SK-N-SH treated with all-trans-retinoic acid at 6 μM for 48 hours (cell line): ENCODE data around the gene SLC35F5.

ENCODE experiments used
- ATAC-seq: fragments of 200-7000 bp; cut with Tn5 transposase; 3 replicates; pipeline ENCODE4 v1.9.1; 2020; ENCODE audit warnings: mild to moderate bottlenecking, moderate library complexity
- ARNTL ChIP-seq: fragments of 450-650 bp; formaldehyde crosslinking; IDR thresholded peaks from 2 replicates; pipeline ENCODE4 v1.5.0; 2020; ENCODE audit warnings: low read depth, mild to moderate bottlenecking, moderate library complexity, borderline replicate concordance
- CREB5 ChIP-seq: fragments of 250-450 bp; sonication (Bioruptor Pico); IDR thresholded peaks from 2 replicates; pipeline ENCODE4 v1.5.1; 2020; ENCODE audit warnings: low read depth, mild to moderate bottlenecking, moderate library complexity
- CSDC2 ChIP-seq: fragments of 250-450 bp; sonication (Bioruptor Pico); IDR thresholded peaks from 2 replicates; pipeline ENCODE4 v1.5.0; 2020; ENCODE audit warnings: mild to moderate bottlenecking, moderate library complexity
- CSRNP3 ChIP-seq: fragments of 250-450 bp; sonication (Bioruptor Pico); IDR thresholded peaks from 2 replicates; pipeline ENCODE4 v1.5.1; 2021; ENCODE audit warnings: mild to moderate bottlenecking, moderate library complexity
- ESRRG ChIP-seq: fragments of 250-450 bp; sonication (Bioruptor Pico); IDR thresholded peaks from 2 replicates; pipeline ENCODE4 v1.6.1; 2021; ENCODE audit warnings: mild to moderate bottlenecking
- GLIS3 ChIP-seq: fragments of 250-450 bp; sonication (Bioruptor Pico); IDR thresholded peaks from 2 replicates; pipeline ENCODE4 v1.5.0; 2020; ENCODE audit warnings: mild to moderate bottlenecking, moderate library complexity
- PATZ1 ChIP-seq: fragments of 250-450 bp; sonication (Bioruptor Pico); IDR thresholded peaks from 2 replicates; pipeline ENCODE4 v1.8.0; 2020; ENCODE audit warnings: mild to moderate bottlenecking, moderate library complexity, borderline replicate concordance
- POU6F1 ChIP-seq: fragments of 250-450 bp; sonication (Bioruptor Pico); IDR thresholded peaks from 2 replicates; pipeline ENCODE4 v1.8.0; 2021; ENCODE audit warnings: low read depth, mild to moderate bottlenecking, moderate library complexity, borderline replicate concordance
- PPARA ChIP-seq: fragments of 250-450 bp; sonication (Bioruptor Pico); IDR thresholded peaks from 2 replicates; pipeline ENCODE4 v1.5.0; 2020; ENCODE audit warnings: mild to moderate bottlenecking, borderline replicate concordance
- RARB ChIP-seq: fragments of 250-450 bp; sonication (Bioruptor Pico); IDR thresholded peaks from 2 replicates; pipeline ENCODE4 v1.8.0; 2021; ENCODE audit warnings: mild to moderate bottlenecking, moderate library complexity
- SNAI2 ChIP-seq: fragments of 250-450 bp; sonication (Bioruptor Pico); IDR thresholded peaks from 2 replicates; pipeline ENCODE4 v1.5.0; 2020; ENCODE audit warnings: mild to moderate bottlenecking, moderate library complexity
- TCF4 ChIP-seq: fragments of 250-450 bp; sonication (Bioruptor Pico); IDR thresholded peaks from 2 replicates; pipeline ENCODE4 v1.8.0; 2021; ENCODE audit warnings: mild to moderate bottlenecking, moderate library complexity, borderline replicate concordance
- TOX ChIP-seq: fragments of 250-450 bp; sonication (Bioruptor Pico); IDR thresholded peaks from 2 replicates; pipeline ENCODE4 v1.8.0; 2021; ENCODE audit warnings: mild to moderate bottlenecking, moderate library complexity, borderline replicate concordance
- ZC3H10 ChIP-seq: fragments of 250-450 bp; sonication (Bioruptor Pico); IDR thresholded peaks from 2 replicates; pipeline ENCODE4 v1.5.1; 2021; ENCODE audit warnings: mild to moderate bottlenecking, moderate library complexity
- ZFP3 ChIP-seq: fragments of 250-450 bp; sonication (Bioruptor Pico); IDR thresholded peaks from 2 replicates; pipeline ENCODE4 v1.5.0; 2020; ENCODE audit warnings: mild to moderate bottlenecking, moderate library complexity
- ZFP30 ChIP-seq: fragments of 450-650 bp; formaldehyde crosslinking; IDR thresholded peaks from 2 replicates; pipeline ENCODE4 v1.5.0; 2022; ENCODE audit warnings: mild to moderate bottlenecking, moderate library complexity
- ZNF565 ChIP-seq: fragments of 450-650 bp; formaldehyde crosslinking; conservative IDR thresholded peaks from 2 replicates; pipeline ENCODE4 v1.5.0; 2020; ENCODE audit warnings: low read depth, mild to moderate bottlenecking, moderate library complexity
- ZNF8 ChIP-seq: fragments of 450-650 bp; formaldehyde crosslinking; IDR thresholded peaks from 2 replicates; pipeline ENCODE4 v1.5.0; 2020; ENCODE audit warnings: mild to moderate bottlenecking, moderate library complexity
- TF ChIP-seq, protein P1 (sequence below): fragments of 250-450 bp; sonication (Bioruptor Pico); IDR thresholded peaks from 2 replicates; pipeline ENCODE4 v1.5.0; 2020; ENCODE audit warnings: mild to moderate bottlenecking, moderate library complexity

Gene SLC35F5

DNA sequence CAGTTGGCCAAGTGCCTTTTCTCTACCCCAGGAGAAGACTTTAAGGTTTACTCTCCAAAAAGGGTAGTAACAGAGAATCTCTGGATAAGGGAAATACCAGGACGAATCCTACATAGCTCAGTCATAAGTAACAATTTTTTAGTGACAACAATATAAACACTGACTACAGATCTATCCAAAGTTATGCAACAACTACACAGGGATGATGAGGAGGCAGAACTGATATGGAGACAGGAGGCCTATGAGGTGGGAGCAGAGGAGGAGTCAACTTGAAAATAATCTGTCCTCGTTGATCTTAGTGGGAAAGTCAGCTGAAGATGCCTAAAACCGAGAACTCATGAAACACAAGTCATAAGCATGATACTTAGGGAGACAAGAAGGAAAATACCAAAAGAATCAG is 40.2 kb downstream of the SLC35F5 start:
- TF ChIP-seq TCF4 = no peak
- no peak for TF ChIP-seq CSRNP3
- no peak for TF ChIP-seq SNAI2
- TF ChIP-seq PATZ1 = no peak
- no peak for TF ChIP-seq TOX (CRISPR knock-in tag)
- no peak for TF ChIP-seq PPARA
- TF ChIP-seq ESRRG = no peak
- no peak for TF ChIP-seq ZC3H10
- TF ChIP-seq ARNTL (CRISPR knock-in tag) = no peak
- TF ChIP-seq ZNF8 (CRISPR knock-in tag) = no peak
- TF ChIP-seq POU6F1 (CRISPR knock-in tag) = no peak
- TF ChIP-seq RARB = no peak
- TF ChIP-seq CSDC2 (CRISPR knock-in tag) = no peak
- no peak for TF ChIP-seq CREB5 (CRISPR knock-in tag)
- TF ChIP-seq GLIS3 = no peak
- TF ChIP-seq ZFP3 = no peak
- no peak for TF ChIP-seq ZNF565 (CRISPR knock-in tag)
- no peak for ATAC-seq

- TF ChIP-seq ZNF565 (CRISPR knock-in tag) (no peak), CSRNP3 (no peak), ZFP30 (CRISPR knock-in tag) (no peak), POU6F1 (CRISPR knock-in tag) (no peak), TCF4 (no peak), CREB5 (CRISPR knock-in tag) (no peak)
- TF ChIP-seq, protein P1, sequence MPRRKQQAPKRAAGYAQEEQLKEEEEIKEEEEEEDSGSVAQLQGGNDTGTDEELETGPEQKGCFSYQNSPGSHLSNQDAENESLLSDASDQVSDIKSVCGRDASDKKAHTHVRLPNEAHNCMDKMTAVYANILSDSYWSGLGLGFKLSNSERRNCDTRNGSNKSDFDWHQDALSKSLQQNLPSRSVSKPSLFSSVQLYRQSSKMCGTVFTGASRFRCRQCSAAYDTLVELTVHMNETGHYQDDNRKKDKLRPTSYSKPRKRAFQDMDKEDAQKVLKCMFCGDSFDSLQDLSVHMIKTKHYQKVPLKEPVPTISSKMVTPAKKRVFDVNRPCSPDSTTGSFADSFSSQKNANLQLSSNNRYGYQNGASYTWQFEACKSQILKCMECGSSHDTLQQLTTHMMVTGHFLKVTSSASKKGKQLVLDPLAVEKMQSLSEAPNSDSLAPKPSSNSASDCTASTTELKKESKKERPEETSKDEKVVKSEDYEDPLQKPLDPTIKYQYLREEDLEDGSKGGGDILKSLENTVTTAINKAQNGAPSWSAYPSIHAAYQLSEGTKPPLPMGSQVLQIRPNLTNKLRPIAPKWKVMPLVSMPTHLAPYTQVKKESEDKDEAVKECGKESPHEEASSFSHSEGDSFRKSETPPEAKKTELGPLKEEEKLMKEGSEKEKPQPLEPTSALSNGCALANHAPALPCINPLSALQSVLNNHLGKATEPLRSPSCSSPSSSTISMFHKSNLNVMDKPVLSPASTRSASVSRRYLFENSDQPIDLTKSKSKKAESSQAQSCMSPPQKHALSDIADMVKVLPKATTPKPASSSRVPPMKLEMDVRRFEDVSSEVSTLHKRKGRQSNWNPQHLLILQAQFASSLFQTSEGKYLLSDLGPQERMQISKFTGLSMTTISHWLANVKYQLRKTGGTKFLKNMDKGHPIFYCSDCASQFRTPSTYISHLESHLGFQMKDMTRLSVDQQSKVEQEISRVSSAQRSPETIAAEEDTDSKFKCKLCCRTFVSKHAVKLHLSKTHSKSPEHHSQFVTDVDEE (CRISPR knock-in tag) = no peak
- TF ChIP-seq, all 23 proteins: peak for 0
These were observed 43.5 kb downstream of the SLC35F5 start for GRCh38 chr2:113712941-113713340.

More at GRCh38 chr2:113712941-113713340, 43.5 kb downstream of the SLC35F5 start:
- ATAC-seq = no peak
